ENCODE results near the gene DNAJC7. TPM values are rescaled to one million over a fixed set of nuclear protein-coding genes. Genes with fewer than 3 reads are reported as not detected.
A peak's percentile ranks its signal among the peaks of the same experiment; 100 is the strongest.

DNAJC7 gene, protein sequence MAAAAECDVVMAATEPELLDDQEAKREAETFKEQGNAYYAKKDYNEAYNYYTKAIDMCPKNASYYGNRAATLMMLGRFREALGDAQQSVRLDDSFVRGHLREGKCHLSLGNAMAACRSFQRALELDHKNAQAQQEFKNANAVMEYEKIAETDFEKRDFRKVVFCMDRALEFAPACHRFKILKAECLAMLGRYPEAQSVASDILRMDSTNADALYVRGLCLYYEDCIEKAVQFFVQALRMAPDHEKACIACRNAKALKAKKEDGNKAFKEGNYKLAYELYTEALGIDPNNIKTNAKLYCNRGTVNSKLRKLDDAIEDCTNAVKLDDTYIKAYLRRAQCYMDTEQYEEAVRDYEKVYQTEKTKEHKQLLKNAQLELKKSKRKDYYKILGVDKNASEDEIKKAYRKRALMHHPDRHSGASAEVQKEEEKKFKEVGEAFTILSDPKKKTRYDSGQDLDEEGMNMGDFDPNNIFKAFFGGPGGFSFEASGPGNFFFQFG
- 126 and 138 TPM in 2 replicates for total RNA-seq
- long read RNA-seq, transcript DNAJC7-202 (14 exons, 1,774 nt): minor isoform, 6 of 207 reads
- long read RNA-seq, transcript DNAJC7-203 (14 exons, 2,022 nt): major isoform, 94 of 207 reads
- long read RNA-seq, partial matches to known transcripts: 78 of 207 reads
- long read RNA-seq, other reads (novel, unspliced or antisense): 28 of 207 reads

DNA sequence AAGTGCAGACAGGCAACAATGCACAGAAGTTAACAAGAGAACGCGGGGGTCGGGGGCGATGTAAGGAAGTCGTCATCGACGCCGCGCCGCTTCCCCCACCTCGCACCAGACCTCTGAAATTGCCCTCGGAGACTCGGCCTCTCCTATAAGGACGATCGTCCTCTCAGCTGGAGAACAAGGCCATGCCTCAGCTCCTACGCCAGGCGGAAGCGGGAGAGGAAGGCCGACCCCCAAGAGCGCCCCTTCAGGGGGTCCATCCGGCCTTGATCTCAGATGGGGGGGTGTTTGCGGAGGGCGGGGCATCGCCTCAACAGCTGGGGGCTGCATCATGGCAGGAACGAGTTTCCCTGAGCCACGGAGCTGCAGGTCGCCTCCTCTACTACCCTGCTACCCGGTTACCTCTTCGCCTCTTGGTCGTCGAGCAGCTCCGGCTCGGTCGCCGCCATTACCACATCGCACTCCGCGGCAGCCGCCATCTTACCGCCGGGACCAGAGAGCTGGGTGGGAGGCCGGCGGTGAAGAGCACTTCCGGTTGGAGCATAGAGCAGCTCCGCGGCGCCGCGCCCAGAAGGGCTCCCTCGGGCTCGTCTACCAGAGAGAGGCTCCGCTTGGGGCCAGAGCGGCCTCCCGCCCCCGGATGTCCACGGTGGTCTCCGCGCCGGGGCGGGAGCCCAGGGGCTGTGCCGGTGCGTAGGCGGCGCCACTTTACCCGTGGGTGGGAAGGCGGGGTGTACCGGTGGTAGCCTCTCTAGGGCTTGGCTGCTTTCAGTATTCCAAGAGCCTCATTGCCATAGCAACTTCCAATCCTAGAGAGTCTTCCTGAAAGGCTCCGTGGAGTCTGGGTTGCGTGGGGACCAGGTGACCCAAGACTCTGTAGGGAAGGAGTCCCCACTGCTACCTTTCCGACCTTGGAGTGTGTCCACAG, at the start of gene DNAJC7:
Gene DNAJC7, minus strand, starts transcription at position 499 of the 925 bp plus-strand sequence. Its CDS starts 23 bp downstream, at position 476.
- peak; percentile 81 for DNase-seq (ENCODE audit: low read depth, low spot score)
- H3K36me3 Mint-ChIP-seq (ENCODE audit: low read depth): peaks cover 6% of the 10 kb centered on the region
- peak within 1 kb of the TSS; percentile 97 for H3K4me3 Mint-ChIP-seq
- peak within 1 kb of the TSS; percentile 99 for H3K27ac Mint-ChIP-seq (ENCODE audit: unreplicated experiment)
- peaks cover 3% of the 10 kb centered on the region for H3K9me3 Mint-ChIP-seq
- no peaks in the 10 kb centered on the region for H3K27me3 Mint-ChIP-seq (ENCODE audit: low read depth)
- TF ChIP-seq CTCF (conservative IDR thresholded peaks at IDR 0.05): no peak
- H3K4me1 Mint-ChIP-seq: peaks cover 64% of the 10 kb centered on the region

- no peak for TF ChIP-seq CTCF (conservative IDR thresholded peaks at IDR 0.05)
- H3K9me3 Mint-ChIP-seq: no peaks in the 10 kb centered on the region
- DNase-seq (ENCODE audit: low read depth, low spot score): no peak
- peak overlapping the region; percentile 52 for H3K27ac Mint-ChIP-seq (ENCODE audit: unreplicated experiment)
- H3K36me3 Mint-ChIP-seq (ENCODE audit: low read depth): no peaks in the 10 kb centered on the region
- peaks cover 6% of the 10 kb centered on the region for H3K4me1 Mint-ChIP-seq
- H3K27me3 Mint-ChIP-seq (ENCODE audit: low read depth): peaks cover 3% of the 10 kb centered on the region
- H3K4me3 Mint-ChIP-seq: no peak overlapping the region
Measured at GRCh38 chr17:42065201-42065600, 48.0 kb upstream of the DNAJC7 start.

- Mint-ChIP-seq H3K27ac (ENCODE audit: unreplicated experiment) (no peak overlapping the region), H3K27me3 (ENCODE audit: low read depth) (no peaks in the 10 kb centered on the region), H3K4me1 (peaks cover 6% of the 10 kb centered on the region), H3K36me3 (ENCODE audit: low read depth) (no peaks in the 10 kb centered on the region), H3K4me3 (no peak overlapping the region), H3K9me3 (no peaks in the 10 kb centered on the region)
- no peak for TF ChIP-seq CTCF (conservative IDR thresholded peaks at IDR 0.05)
- no peak for DNase-seq (ENCODE audit: low read depth, low spot score)
Measured at GRCh38 chr17:42062681-42063080, 45.4 kb upstream of the DNAJC7 start.

DNA sequence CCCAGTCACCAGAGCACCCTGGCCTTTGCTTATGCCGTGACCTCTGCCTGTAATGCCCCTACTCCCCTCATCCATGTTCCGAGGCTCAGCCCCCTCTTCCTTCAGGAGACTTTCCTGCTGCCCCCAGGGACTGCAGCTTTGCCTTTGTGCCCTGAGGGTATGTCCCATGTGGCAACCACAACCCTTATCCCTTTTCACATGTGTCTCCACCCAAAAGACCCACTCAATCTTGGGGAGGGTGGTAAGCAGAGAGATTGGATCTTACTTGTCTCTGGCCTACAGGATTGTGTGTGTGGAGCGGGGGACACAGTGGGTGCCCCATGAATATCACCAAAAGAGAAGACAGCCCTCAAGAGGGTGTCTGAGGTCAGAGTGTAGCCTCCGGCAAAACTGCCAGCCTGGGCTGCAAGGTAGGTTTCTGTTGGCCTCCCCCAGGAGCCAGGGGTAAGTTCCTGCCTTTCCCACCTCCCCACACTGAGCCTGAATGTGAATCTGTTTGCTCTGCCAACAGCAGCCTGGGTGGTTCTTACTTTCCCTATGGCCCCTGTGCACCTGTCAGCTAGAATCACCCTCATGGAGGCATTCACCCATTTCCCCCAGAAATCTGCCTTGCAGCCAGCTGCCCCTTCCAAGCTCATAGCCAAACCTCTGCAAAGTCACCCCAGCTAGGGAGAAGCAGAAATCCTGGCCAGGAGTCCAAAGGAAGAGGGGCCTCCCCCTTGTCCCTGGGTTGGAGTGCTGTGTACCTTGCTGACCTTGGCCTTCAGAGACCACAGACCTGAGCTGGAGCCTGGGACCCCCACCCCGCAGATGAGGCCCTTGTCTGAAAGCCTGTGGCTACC, 44.6 kb upstream of the DNAJC7 start:
- DNase-seq (ENCODE audit: low read depth, low spot score): no peak
- Mint-ChIP-seq H3K4me1 (peaks cover 6% of the 10 kb centered on the region), H3K27ac (ENCODE audit: unreplicated experiment) (no peak overlapping the region), H3K36me3 (ENCODE audit: low read depth) (no peaks in the 10 kb centered on the region), H3K4me3 (no peak overlapping the region), H3K9me3 (no peaks in the 10 kb centered on the region), H3K27me3 (ENCODE audit: low read depth) (no peaks in the 10 kb centered on the region)
- no peak for TF ChIP-seq CTCF (conservative IDR thresholded peaks at IDR 0.05)
